GM12878 (cell line): Measurements from ENCODE around the gene ATP5F1B. TPM values are rescaled to one million over a fixed set of nuclear protein-coding genes. Genes with fewer than 3 reads are reported as not detected.

Experiments
- ATAC-seq: fragments of 200-7000 bp; cut with Tn5 transposase; 3 replicates; pipeline ENCODE4 v1.9.1; 2020; ENCODE audit warnings: mild to moderate bottlenecking, moderate library complexity
- BruUV-seq: library from RNA; stranded (reverse); fragments of 400-500 nt; replicated peaks from 2 replicates; lab custom pipeline; 2021; lab: Mats Ljungman, UMichigan
- CTCF ChIA-PET: fragments of 300-600 bp; sonication (Branson Sonifier 250); formaldehyde crosslinking; extraction: SDS; loops from one replicate; lab custom pipeline; 2021; ENCODE audit warnings: inconsistent platforms; lab: Yijun Ruan, JAX
- POLR2A ChIA-PET: fragments of 350-600 bp; formaldehyde crosslinking; extraction: SDS; loops from one replicate; lab custom pipeline; 2021; ENCODE audit warnings: inconsistent platforms; lab: Charles Lee
- RAD21 ChIA-PET: fragments of 300-600 bp; sonication (Branson Sonifier 250); formaldehyde crosslinking; loops from one replicate; lab custom pipeline; 2023; ENCODE audit warnings: antibody characterized with exemption; ENCODE audit not compliant: unreplicated experiment; lab: Charles Lee
- SMC1A ChIA-PET: fragments of 300-600 bp; sonication (Branson Sonifier 250); formaldehyde crosslinking; loops from one replicate; lab custom pipeline; 2023; ENCODE audit not compliant: unreplicated experiment, uncharacterized antibody; lab: Charles Lee
- DNase-seq: peaks from one replicate; pipeline ENCODE4 v3.0.0-alpha.2; 2011; ENCODE audit warnings: low read depth, low spot score
- FAIRE-seq: peaks from 3 replicates; lab custom pipeline; 2011; peaks lifted over from hg19 to GRCh38; lab: Jason Lieb, UNC
- H2AFZ ChIP-seq: 2 replicates; pipeline ENCODE4 v1.6.0; 2011; ENCODE audit warnings: low read depth, low read length, control low read depth; ENCODE audit not compliant: control insufficient read depth
- H3K27ac ChIP-seq: 2 replicates; pipeline ENCODE4 v1.5.1; 2011; ENCODE audit warnings: control low read depth; ENCODE audit not compliant: control insufficient read depth, insufficient read depth
- H3K27me3 ChIP-seq, 2 experiments: replicated peaks in 1 of 2; 2 replicates each; pipeline versions ENCODE4 v1.6.0 to v1.6.1; 2011; ENCODE audit warnings: low read length in 1 of 2; ENCODE audit not compliant: control insufficient read depth in 2 of 2, insufficient read depth in 2 of 2
- H3K36me3 ChIP-seq, 2 experiments: 2 replicates each; pipeline ENCODE4 v1.5.1; 2011; ENCODE audit warnings: low read length in 1 of 2; ENCODE audit not compliant: control insufficient read depth in 2 of 2, insufficient read depth in 2 of 2
- H3K4me1 ChIP-seq: 2 replicates; pipeline ENCODE4 v1.6.1; 2011; ENCODE audit warnings: mild to moderate bottlenecking, low read length, moderate library complexity, mixed read lengths; ENCODE audit not compliant: control insufficient read depth, insufficient read depth
- H3K4me2 ChIP-seq: 2 replicates; pipeline ENCODE4 v1.6.0; 2011; ENCODE audit warnings: control low read depth; ENCODE audit not compliant: control insufficient read depth, insufficient read depth
- H3K4me3 ChIP-seq: fragments of 200-600 bp; sonication (generic); 2 replicates; pipeline ENCODE4 v1.5.1; 2016
- H3K79me2 ChIP-seq: 2 replicates; pipeline ENCODE4 v1.6.0; 2011; ENCODE audit warnings: low read length; ENCODE audit not compliant: control insufficient read depth, insufficient read depth
- H3K9ac ChIP-seq: 2 replicates; pipeline ENCODE4 v1.8.0; 2011; ENCODE audit warnings: low read length, control low read depth, mixed read lengths; ENCODE audit not compliant: control insufficient read depth, insufficient read depth
- H3K9me3 ChIP-seq: replicated peaks from 3 replicates; pipeline ENCODE4 v1.5.1; 2011; ENCODE audit warnings: mild to moderate bottlenecking, low read length; ENCODE audit not compliant: control insufficient read depth, insufficient read depth
- H4K20me1 ChIP-seq: 2 replicates; pipeline ENCODE4 v1.6.0; 2011; ENCODE audit not compliant: control insufficient read depth, insufficient read depth
- FOXK2 ChIP-seq: fragments of 450-650 bp; IDR thresholded peaks from 2 replicates; pipeline ENCODE4 v1.6.1; 2017; ENCODE audit warnings: mild to moderate bottlenecking, moderate library complexity
- RB1 ChIP-seq: fragments of 450-650 bp; formaldehyde crosslinking; IDR thresholded peaks from 2 replicates; pipeline ENCODE4 v1.6.1; 2017; ENCODE audit warnings: mild to moderate bottlenecking, borderline replicate concordance
- SMAD5 ChIP-seq: IDR thresholded peaks from 2 replicates; pipeline ENCODE4 v1.6.1; 2016; ENCODE audit warnings: antibody characterized with exemption, low read depth
- SMARCA5 ChIP-seq: fragments of 450-650 bp; IDR thresholded peaks from 2 replicates; pipeline ENCODE4 v1.6.1; 2017; ENCODE audit warnings: mild to moderate bottlenecking
- SPI1 ChIP-seq: IDR thresholded peaks from 2 replicates; pipeline ENCODE4 v1.6.1; 2011; ENCODE audit warnings: low read depth, mild to moderate bottlenecking, low read length, moderate library complexity, borderline replicate concordance; ENCODE audit not compliant: insufficient read depth
- TCF12 ChIP-seq: IDR thresholded peaks from 2 replicates; pipeline ENCODE4 v1.6.1; 2011; ENCODE audit warnings: low read depth, mild to moderate bottlenecking, low read length
- ZBTB40 ChIP-seq: fragments of 450-650 bp; IDR thresholded peaks from 2 replicates; pipeline ENCODE4 v1.6.1; 2016; ENCODE audit warnings: mild to moderate bottlenecking, moderate library complexity, borderline replicate concordance
- ZSCAN29 ChIP-seq: fragments of 450-650 bp; IDR thresholded peaks from 2 replicates; pipeline ENCODE4 v1.6.1; 2017; ENCODE audit warnings: mild to moderate bottlenecking, moderate library complexity
- WGBS: methylation state at CpG from one replicate; pipeline ENCODE4 v1.1.6; 2016; ENCODE audit warnings: low lambda C conversion rate; ENCODE audit not compliant: insufficient replicate concordance, insufficient coverage; ENCODE audit errors: missing lambda C conversion rate; 5-methylcytosine and 5-hydroxymethylcytosine counted together
- in situ Hi-C: fragments of 300-500 bp; cut with MboI; formaldehyde crosslinking; loops from 9 replicates; pipeline ENCODE4 v1.14.3; 2018; ENCODE audit warnings: mixed read lengths
- intact Hi-C: fragments of 100-400 bp; cut with micrococcal nuclease; formaldehyde crosslinking; loops from one replicate; pipeline ENCODE4 v1.14.2; 2022; ENCODE audit not compliant: unreplicated experiment
- polyA plus RNA-seq, 11 experiments: library from polyadenylated mRNA; depleted of rRNA in 4 of 11; unstranded in 6 of 11; stranded (reverse) in 5 of 11; fragments of >200 nt; fragmentation: Nextera tagmentation in 4 of 11; fragmentation: Illumina TruSeq in 1 of 11; extraction: Ambion mirVana in 4 of 11; extraction: Trizol in 1 of 11; gene quantifications; 1 replicate in 1 of 11; 2 replicates in 10 of 11; pipeline versions ENCODE4 v1.2.1 to v1.2.3, GENCODE V29; 2011 to 2016; ENCODE audit warnings: inconsistent platforms in 2 of 11, missing spikeins in 2 of 11, low read depth in 1 of 11
- total RNA-seq, 4 experiments: library from RNA; depleted of rRNA in 3 of 4; stranded (reverse); fragments of >200 nt in 3 of 4; fragmentation: Illumina TruSeq in 1 of 4; extraction: Trizol in 1 of 4; gene quantifications; 2 replicates each; pipeline versions ENCODE4 v1.2.1 to v1.2.3, GENCODE V29; 2013 to 2021
- TF ChIP-seq, protein P1 (sequence below): fragments of 450-650 bp; IDR thresholded peaks from 2 replicates; pipeline ENCODE4 v1.6.1; 2016; ENCODE audit warnings: mild to moderate bottlenecking
- TF ChIP-seq, protein P2 (sequence below): IDR thresholded peaks from 2 replicates; pipeline ENCODE4 v1.6.1; 2011; ENCODE audit warnings: mild to moderate bottlenecking, low read depth, low read length, moderate library complexity; ENCODE audit not compliant: insufficient replicate concordance
- TF ChIP-seq, protein P3 (sequence below): fragments of 450-650 bp; conservative IDR thresholded peaks from 2 replicates; pipeline ENCODE4 v1.6.1; 2017; ENCODE audit warnings: mild to moderate bottlenecking, moderate library complexity

The ATP5F1B gene
- total and polyA plus RNA-seq, 10 of the 15 experiments (the other 5 are each of a cell fraction or from before 2014, with no cell fraction given): 671 to 1,908 (median 1,031) TPM

DNA sequence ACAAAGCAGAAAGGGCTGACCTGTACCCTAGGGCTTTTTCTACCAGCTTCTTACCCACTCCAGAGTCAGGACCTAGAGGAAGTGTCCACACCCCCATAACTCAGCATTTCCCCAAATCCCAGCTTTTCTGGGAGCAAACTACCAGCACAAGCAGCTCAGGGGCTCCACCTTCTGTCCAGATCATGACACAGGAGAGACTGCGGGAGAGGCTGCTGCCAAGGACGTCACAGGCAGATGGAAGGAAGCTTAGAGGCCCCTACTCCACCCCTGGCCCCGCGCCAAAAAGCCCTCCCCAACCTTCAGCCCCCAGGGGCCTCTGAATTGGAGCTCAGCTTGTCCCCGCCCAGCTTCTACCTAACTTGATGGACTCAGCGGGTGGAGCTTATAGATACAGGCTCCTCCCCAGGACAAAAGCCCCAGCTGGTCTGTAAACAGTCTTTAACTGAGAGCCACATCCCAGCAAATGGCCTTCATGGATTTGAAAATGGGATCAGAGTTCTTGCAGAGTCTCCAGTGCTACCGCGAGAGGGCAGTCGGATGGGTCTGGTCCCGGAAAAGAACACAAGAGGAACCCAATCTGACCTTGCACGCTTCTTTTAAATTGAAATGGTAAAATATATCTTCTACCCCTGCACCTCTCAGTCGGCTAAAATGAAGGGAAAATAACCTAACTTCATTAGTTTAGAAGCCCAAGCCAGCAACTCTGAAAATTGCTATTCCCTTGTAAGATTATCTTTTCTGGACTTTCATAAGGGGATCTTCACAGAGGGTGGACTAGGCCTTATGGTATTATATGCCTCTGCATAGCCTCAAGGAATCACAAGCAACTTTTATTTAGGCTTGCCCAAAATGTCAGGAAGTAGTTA lies 8.9 kb downstream of the ATP5F1B start:
- WGBS: 0% methylated on average over 12 of the region's 12 CpGs
- FAIRE-seq (peak; percentile 95), DNase-seq (peak; percentile 87), ATAC-seq (peak; percentile 69)
- CTCF ChIA-PET: interaction anchor here (0.6 to 6.1 kb wide), 65 partner anchors 9 to 840 kb away, joined by 3 to 73 read pairs (median 5); partner anchors contain the start of genes ATP5F1B, HSD17B6, NACA and RBMS2
- Histone ChIP-seq H3K79me2 (peaks cover 55% of the 10 kb centered on the region), H3K4me2 (peak overlapping the region; percentile 95), H2AFZ (peak overlapping the region; percentile 73), H3K27me3 (no peaks in the 10 kb centered on the region), H3K36me3 (peaks cover 6 to 22% of the 10 kb centered on the region in 2 experiments), H3K27ac (peak overlapping the region; percentile 87), H3K9me3 (no peaks in the 10 kb centered on the region), H3K4me1 (peaks cover 21% of the 10 kb centered on the region), H3K9ac (peak overlapping the region; percentile 92), H4K20me1 (no peaks in the 10 kb centered on the region), H3K4me3 (peak overlapping the region; percentile 91)
- BruUV-seq: TSS peak; percentile 75
- POLR2A ChIA-PET: interaction anchor here (0.6 to 6.9 kb wide), 24 partner anchors 9 to 520 kb away, joined by 3 to 155 read pairs (median 4); partner anchors contain the start of genes ATP5F1B, ESYT1, NACA and PTGES3
- RAD21 ChIA-PET: interaction anchor here (0.6 to 10.0 kb wide), 59 partner anchors 9 to 592 kb away, joined by 3 to 176 read pairs (median 4); partner anchors contain the start of genes ATP5F1B, CNPY2, GLS2 and NACA
- intact Hi-C loops: loop anchor here (2.0 to 5.0 kb wide), 4 partner anchors 52 to 450 kb away; partner anchors contain the start of genes NAB2, NACA and PTGES3
- SMC1A ChIA-PET: interaction anchor here (0.6 to 6.1 kb wide), 42 partner anchors 8 to 655 kb away, joined by 3 to 68 read pairs (median 5); partner anchors contain the start of genes ATP5F1B, ESYT1, PTGES3 and SMARCC2
- in situ Hi-C loops: loop anchor here (10.0 kb wide), 1 partner anchor 448 kb away; the partner anchor contains the start of gene NAB2
- 0 out of 2 replicates have a peak, but pooled peaks have one; percentile 18 for TF ChIP-seq TCF12
- no peak for TF ChIP-seq FOXK2
- TF ChIP-seq ZSCAN29: no peak
- TF ChIP-seq ZBTB40: no peak
- TF ChIP-seq, protein P1, sequence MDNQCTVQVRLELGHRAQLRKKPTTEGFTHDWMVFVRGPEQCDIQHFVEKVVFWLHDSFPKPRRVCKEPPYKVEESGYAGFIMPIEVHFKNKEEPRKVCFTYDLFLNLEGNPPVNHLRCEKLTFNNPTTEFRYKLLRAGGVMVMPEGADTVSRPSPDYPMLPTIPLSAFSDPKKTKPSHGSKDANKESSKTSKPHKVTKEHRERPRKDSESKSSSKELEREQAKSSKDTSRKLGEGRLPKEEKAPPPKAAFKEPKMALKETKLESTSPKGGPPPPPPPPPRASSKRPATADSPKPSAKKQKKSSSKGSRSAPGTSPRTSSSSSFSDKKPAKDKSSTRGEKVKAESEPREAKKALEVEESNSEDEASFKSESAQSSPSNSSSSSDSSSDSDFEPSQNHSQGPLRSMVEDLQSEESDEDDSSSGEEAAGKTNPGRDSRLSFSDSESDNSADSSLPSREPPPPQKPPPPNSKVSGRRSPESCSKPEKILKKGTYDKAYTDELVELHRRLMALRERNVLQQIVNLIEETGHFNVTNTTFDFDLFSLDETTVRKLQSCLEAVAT: no peak; the same call in 1 of the 2 replicates
- TF ChIP-seq SMARCA5: peak; percentile 71
- TF ChIP-seq, protein P2, sequence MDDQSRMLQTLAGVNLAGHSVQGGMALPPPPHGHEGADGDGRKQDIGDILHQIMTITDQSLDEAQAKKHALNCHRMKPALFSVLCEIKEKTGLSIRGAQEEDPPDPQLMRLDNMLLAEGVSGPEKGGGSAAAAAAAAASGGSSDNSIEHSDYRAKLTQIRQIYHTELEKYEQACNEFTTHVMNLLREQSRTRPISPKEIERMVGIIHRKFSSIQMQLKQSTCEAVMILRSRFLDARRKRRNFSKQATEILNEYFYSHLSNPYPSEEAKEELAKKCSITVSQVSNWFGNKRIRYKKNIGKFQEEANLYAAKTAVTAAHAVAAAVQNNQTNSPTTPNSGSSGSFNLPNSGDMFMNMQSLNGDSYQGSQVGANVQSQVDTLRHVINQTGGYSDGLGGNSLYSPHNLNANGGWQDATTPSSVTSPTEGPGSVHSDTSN: peak; percentile 74
- TF ChIP-seq, protein P3, sequence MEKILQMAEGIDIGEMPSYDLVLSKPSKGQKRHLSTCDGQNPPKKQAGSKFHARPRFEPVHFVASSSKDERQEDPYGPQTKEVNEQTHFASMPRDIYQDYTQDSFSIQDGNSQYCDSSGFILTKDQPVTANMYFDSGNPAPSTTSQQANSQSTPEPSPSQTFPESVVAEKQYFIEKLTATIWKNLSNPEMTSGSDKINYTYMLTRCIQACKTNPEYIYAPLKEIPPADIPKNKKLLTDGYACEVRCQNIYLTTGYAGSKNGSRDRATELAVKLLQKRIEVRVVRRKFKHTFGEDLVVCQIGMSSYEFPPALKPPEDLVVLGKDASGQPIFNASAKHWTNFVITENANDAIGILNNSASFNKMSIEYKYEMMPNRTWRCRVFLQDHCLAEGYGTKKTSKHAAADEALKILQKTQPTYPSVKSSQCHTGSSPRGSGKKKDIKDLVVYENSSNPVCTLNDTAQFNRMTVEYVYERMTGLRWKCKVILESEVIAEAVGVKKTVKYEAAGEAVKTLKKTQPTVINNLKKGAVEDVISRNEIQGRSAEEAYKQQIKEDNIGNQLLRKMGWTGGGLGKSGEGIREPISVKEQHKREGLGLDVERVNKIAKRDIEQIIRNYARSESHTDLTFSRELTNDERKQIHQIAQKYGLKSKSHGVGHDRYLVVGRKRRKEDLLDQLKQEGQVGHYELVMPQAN: peak; percentile 6; the same call in 1 of the 2 replicates
- TF ChIP-seq RB1: peak; percentile 64; the same call in 1 of the 2 replicates
- TF ChIP-seq SMAD5: no peak
- 0 out of 2 replicates have a peak, but pooled peaks have one; percentile 15 for TF ChIP-seq SPI1
